Measurements from ENCODE around the gene USP6NL.

GRCh38 chr10:11612021-11613001, 861 bp upstream of the USP6NL start:
- TF ChIP-seq CTCF (conservative IDR thresholded peaks at IDR 0.05; ENCODE audit: low read depth, low read length) (no peak), EZH2 (IDR thresholded peaks at IDR 0.05; ENCODE audit: borderline replicate concordance, low read depth, low read length, poor library complexity, severe bottlenecking) (no peak)

All from A673 (cell line).